ENCODE results near the gene DNAH2. TPM values are rescaled to one million over a fixed set of nuclear protein-coding genes. Genes with fewer than 3 reads are reported as not detected.

Gene DNAH2
- polyA plus RNA-seq, 2 donors: 0.06 to 0.10 TPM

DNA sequence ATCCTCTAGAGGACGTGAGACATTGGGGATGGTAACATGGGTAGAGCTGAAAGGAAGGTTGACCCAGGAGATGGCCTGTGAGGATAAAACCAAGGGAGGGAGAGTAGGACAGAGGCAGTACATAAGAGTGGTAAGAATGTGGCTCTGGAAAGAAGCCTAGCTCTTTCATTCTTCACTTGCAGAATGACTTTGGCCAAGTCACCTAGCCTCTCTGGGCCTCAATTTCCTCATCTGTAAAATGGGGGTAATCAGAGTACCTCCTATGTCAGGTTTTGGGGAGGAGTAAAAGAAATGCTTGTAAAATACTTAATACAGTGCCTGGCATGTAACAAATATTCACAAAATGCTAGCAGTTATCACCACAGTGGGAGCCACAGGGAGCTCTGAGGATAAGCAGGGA is 123.3 kb downstream of the DNAH2 start:
- Histone ChIP-seq H3K9me3 (ENCODE audit: control insufficient read depth in 2 of 2, insufficient read depth in 1 of 2, low read depth in 1 of 2, low read length in 1 of 2) (no peaks in the 10 kb centered on the region), H3K4me1 (ENCODE audit: control insufficient read depth in 2 of 2, insufficient read depth in 2 of 2, low read length in 1 of 2) (peaks cover 11 to 25% of the 10 kb centered on the region in 2 donors), H3K27ac (ENCODE audit: low read depth in 2 of 2, low read length in 1 of 2) (peak overlapping the region; percentile 98 to 100), H3K36me3 (ENCODE audit: control insufficient read depth in 2 of 2, insufficient read depth in 2 of 2, low read length in 1 of 2) (peaks cover 0 to 4% of the 10 kb centered on the region in 2 donors), H3K4me3 (ENCODE audit: low read depth in 1 of 2, low read length in 2 of 2) (no peak overlapping the region), H3K27me3 (ENCODE audit: control insufficient read depth in 1 of 2, insufficient read depth in 2 of 2, low read length in 2 of 2) (no peaks in the 10 kb centered on the region)
- 64 to 67% methylated on average over 1 of the region's 1 CpG for WGBS, 2 donors

DNA sequence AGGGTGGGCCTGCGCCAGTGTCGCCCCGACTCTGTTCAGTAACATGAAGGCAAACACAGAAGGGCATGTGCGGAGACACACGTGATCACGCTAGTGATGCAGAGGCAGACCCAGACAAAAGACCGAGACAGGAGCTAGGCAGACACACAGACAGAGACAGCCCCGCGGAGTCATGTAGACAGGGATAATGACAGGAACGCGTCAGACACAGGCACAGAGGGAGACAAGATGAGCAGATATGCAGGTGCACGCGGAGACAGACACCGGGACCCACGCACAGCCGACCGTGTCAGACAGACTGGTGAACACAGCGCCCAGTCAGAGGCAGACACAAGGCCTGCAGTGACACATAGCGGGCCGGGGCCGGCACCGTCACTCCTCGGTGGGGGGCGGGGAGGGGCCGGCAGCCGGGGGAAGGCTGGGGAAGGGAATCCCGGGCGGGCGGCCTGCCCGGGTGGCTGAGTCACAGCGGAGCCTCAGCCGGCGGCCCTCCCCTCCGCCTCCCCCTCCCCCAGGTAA is 123.9 kb downstream of the DNAH2 start:
- Histone ChIP-seq H3K27me3 (ENCODE audit: control insufficient read depth in 1 of 2, insufficient read depth in 2 of 2, low read length in 2 of 2) (no peaks in the 10 kb centered on the region), H3K36me3 (ENCODE audit: control insufficient read depth in 2 of 2, insufficient read depth in 2 of 2, low read length in 1 of 2) (peaks cover 0 to 8% of the 10 kb centered on the region in 2 donors), H3K4me1 (ENCODE audit: control insufficient read depth in 2 of 2, insufficient read depth in 2 of 2, low read length in 1 of 2) (peaks cover 11 to 25% of the 10 kb centered on the region in 2 donors), H3K4me3 (ENCODE audit: low read depth in 1 of 2, low read length in 2 of 2) (peak overlapping the region; percentile 46 to 67), H3K27ac (ENCODE audit: low read depth in 2 of 2, low read length in 1 of 2) (peak overlapping the region; percentile 98 to 100), H3K9me3 (ENCODE audit: control insufficient read depth in 2 of 2, insufficient read depth in 1 of 2, low read depth in 1 of 2, low read length in 1 of 2) (no peaks in the 10 kb centered on the region)
- 2 to 3% methylated on average over 25 to 34 of the region's 34 CpGs for WGBS, 2 donors

DNA sequence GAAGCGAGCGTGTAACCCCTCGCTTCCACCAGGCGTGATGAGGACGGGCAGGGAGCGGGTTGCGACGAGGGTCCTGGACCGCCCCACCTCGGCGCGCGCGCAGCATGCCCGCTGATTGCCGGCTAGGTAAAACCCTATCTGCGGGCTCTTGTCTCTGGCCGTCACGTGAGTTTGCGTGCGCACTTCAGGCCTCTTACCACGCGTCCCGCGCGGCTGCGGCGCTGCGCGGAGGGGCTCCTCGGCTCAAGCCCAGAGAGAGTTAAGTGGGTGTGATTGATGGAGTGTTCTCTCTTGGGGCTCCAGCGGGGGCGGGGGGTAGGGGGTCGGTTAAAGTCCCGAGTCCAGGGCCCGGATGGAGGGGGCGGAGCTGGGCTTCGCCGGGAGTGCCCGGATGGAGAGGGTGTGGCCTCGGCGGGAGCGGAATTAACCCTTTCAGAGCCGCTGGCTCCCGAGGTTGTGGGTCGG is 124.4 kb downstream of the DNAH2 start:
- Histone ChIP-seq H3K4me1 (ENCODE audit: control insufficient read depth in 2 of 2, insufficient read depth in 2 of 2, low read length in 1 of 2) (peaks cover 11 to 23% of the 10 kb centered on the region in 2 donors), H3K9me3 (ENCODE audit: control insufficient read depth in 2 of 2, insufficient read depth in 1 of 2, low read depth in 1 of 2, low read length in 1 of 2) (no peaks in the 10 kb centered on the region)

DNA sequence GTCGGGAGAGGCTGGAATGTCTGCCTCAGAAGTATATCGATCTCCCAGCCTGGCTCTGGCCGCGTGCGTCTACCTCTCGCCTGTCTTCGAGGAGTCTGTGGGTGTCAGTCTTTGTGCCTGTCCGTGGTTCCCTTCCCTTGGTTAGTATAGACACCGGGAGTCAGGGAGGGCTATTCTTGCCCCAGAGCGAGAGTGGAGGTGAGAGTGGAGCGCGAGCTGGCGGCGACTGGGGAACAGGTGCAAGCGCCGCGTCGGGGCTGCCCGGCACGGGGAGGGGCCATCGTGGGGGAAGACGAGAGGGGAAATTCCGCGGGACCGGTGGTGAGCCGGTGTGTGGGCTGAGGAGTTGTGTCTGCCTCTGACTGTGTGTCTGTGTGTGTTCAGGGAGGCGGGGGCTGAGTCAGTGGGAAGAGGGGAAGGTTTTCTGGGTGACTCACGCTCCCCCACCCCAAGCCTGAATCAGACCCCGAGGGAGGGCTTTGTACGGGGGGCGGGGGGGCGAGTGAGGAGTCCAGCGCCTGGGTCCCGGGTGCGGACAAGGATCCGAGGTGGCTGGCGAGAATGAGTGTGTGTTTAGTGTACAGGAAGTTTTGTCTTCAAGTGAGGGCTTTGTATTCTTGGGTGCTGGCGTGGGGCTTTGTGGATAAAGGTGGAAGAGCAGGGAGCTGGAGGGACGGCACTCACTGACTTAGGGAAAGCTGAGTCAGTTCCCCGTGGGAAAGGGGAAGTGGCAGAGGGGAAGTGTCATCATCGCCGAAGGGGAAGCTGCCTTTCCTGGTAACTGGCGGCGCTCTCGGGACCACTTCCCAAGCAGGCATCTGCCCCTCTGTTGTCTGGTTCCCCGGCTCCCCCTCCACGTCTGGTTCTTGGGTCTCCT is 125.1 kb downstream of the DNAH2 start:
- WGBS, 2 donors: 0% methylated on average over 47 of the region's 47 CpGs
- peak overlapping the region; percentile 46 to 67 for H3K4me3 ChIP-seq (ENCODE audit: low read depth in 1 of 2, low read length in 2 of 2)
- H3K36me3 ChIP-seq (ENCODE audit: control insufficient read depth in 2 of 2, insufficient read depth in 2 of 2, low read length in 1 of 2): peaks cover 0 to 17% of the 10 kb centered on the region in 2 donors
- no peaks in the 10 kb centered on the region for H3K27me3 ChIP-seq (ENCODE audit: control insufficient read depth in 1 of 2, insufficient read depth in 2 of 2, low read length in 2 of 2)
- H3K9me3 ChIP-seq (ENCODE audit: control insufficient read depth in 2 of 2, insufficient read depth in 1 of 2, low read depth in 1 of 2, low read length in 1 of 2): no peaks in the 10 kb centered on the region
- H3K4me1 ChIP-seq (ENCODE audit: control insufficient read depth in 2 of 2, insufficient read depth in 2 of 2, low read length in 1 of 2): peaks cover 11 to 23% of the 10 kb centered on the region in 2 donors
- peak overlapping the region; percentile 98 to 100 for H3K27ac ChIP-seq (ENCODE audit: low read depth in 2 of 2, low read length in 1 of 2)

More for the DNA sequence above, 124.4 kb downstream of the DNAH2 start:
- Histone ChIP-seq H3K27me3 (ENCODE audit: control insufficient read depth in 1 of 2, insufficient read depth in 2 of 2, low read length in 2 of 2) (no peaks in the 10 kb centered on the region), H3K36me3 (ENCODE audit: control insufficient read depth in 2 of 2, insufficient read depth in 2 of 2, low read length in 1 of 2) (peaks cover 0 to 12% of the 10 kb centered on the region in 2 donors), H3K27ac (ENCODE audit: low read depth in 2 of 2, low read length in 1 of 2) (peak overlapping the region; percentile 98 to 100), H3K4me3 (ENCODE audit: low read depth in 1 of 2, low read length in 2 of 2) (peak overlapping the region; percentile 46 to 67)
- 0 to 1% methylated on average over 44 to 46 of the region's 46 CpGs for WGBS, 2 donors

DNA sequence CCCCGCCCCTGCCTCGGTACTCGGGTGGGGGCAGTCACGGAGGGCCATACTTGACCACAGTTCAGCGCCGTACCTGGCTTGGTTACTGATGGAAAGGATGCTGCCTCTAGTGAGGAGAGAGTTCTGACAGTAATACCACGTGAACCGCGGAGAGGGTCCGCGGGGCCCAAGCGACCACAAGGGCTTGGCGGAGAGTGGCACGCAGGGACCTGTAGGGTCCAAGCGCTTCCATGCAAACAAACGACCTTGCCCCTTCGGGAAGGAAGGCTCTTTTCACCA is 125.7 kb downstream of the DNAH2 start:
- Histone ChIP-seq H3K27ac (ENCODE audit: low read depth in 2 of 2, low read length in 1 of 2) (peak overlapping the region; percentile 98 to 100), H3K9me3 (ENCODE audit: control insufficient read depth in 2 of 2, insufficient read depth in 1 of 2, low read depth in 1 of 2, low read length in 1 of 2) (no peaks in the 10 kb centered on the region), H3K27me3 (ENCODE audit: control insufficient read depth in 1 of 2, insufficient read depth in 2 of 2, low read length in 2 of 2) (no peaks in the 10 kb centered on the region), H3K4me3 (ENCODE audit: low read depth in 1 of 2, low read length in 2 of 2) (peak overlapping the region; percentile 46 to 67), H3K4me1 (ENCODE audit: control insufficient read depth in 2 of 2, insufficient read depth in 2 of 2, low read length in 1 of 2) (peaks cover 11 to 23% of the 10 kb centered on the region in 2 donors), H3K36me3 (ENCODE audit: control insufficient read depth in 2 of 2, insufficient read depth in 2 of 2, low read length in 1 of 2) (peaks cover 0 to 20% of the 10 kb centered on the region in 2 donors)
- 0 to 1% methylated on average over 17 of the region's 17 CpGs for whole genome bisulfite sequencing, 2 donors

DNA sequence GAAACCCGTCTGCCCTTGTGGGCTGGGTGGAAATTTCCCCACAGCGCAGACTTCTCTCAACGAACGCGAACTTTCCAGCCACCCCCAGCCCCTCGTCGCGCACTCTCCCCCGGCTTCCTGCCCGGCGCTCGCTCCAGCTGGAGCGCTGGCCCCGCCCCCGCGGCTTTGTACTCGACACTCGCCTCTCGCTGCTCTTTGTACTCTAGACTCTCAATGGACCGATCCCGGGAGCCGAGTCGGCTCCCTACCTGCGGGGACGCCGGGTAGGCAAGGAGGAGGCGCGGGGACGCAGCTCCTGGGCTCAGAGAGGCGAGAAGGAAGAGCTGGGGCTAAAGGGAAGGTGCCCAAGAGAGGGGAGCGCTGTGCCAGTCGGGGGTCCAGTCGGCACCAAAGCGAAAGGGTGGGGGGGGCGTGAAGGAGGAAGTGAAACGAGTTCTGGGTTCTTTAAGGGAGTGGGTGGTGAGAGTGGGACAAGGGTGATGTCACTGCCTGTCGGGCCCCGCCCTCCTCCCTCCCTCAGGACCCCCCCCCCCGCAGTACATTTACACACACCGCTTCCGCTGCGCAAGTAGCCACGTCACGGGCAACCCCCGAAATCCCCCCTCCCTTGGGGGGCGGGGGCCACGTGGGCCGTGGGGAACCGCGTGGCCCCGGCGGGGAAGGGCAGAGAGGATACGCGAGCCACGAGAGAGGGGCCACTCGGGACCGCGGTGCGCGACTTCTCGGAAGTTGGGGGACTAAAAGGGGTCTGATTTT is 126.2 kb downstream of the DNAH2 start:
- Histone ChIP-seq H3K36me3 (ENCODE audit: control insufficient read depth in 2 of 2, insufficient read depth in 2 of 2, low read length in 1 of 2) (peaks cover 0 to 25% of the 10 kb centered on the region in 2 donors), H3K4me1 (ENCODE audit: control insufficient read depth in 2 of 2, insufficient read depth in 2 of 2, low read length in 1 of 2) (peaks cover 9 to 19% of the 10 kb centered on the region in 2 donors), H3K4me3 (ENCODE audit: low read depth in 1 of 2, low read length in 2 of 2) (peak overlapping the region; percentile 46 to 67), H3K9me3 (ENCODE audit: control insufficient read depth in 2 of 2, insufficient read depth in 1 of 2, low read depth in 1 of 2, low read length in 1 of 2) (no peaks in the 10 kb centered on the region), H3K27ac (ENCODE audit: low read depth in 2 of 2, low read length in 1 of 2) (peak overlapping the region; percentile 98 to 100), H3K27me3 (ENCODE audit: control insufficient read depth in 1 of 2, insufficient read depth in 2 of 2, low read length in 2 of 2) (no peaks in the 10 kb centered on the region)
- WGBS, 2 donors: 1% methylated on average over 54 to 61 of the region's 61 CpGs

DNA sequence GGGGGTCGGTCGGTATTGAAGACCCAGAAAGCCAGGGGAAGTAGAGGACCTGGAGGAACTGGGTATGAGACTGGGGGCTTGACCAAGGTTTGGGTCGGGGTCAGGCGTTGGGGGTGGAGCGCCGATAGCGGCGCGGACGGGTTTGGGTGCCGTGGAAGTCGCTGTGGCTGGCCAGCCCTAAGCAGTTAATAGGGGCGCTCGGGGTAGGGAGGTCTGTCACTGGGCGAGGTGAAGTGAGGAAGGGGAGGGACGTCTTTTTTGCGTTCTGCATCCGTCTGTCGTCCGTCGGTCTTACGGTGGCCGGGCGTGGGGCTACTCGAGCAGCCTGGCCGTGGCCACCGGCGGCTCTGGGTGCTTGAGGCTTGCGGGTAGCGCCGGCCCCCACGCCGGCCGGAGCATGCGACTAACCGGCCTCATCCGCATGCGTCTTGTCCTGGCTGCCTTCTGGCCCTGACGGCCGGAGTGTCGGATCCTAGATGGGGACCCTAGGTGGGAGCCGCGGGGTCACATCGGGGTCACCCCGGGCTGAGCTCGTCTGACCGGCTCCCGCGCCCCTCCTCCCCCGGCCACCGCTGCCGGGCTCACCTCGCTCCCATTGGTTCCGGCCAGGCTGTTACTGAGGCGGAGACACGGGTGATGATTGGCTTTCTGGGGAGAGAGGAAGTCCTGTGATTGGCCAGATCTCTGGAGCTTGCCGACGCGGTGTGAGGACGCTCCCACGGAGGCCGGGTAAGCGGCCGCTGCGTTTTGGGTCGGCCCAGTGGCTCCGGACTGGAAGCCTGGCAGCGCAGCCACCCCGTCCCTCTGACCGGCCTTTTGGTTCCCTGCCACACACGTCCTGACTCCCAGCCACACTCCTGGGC is 127.0 kb downstream of the DNAH2 start:
- WGBS, 2 donors: 0 to 1% methylated on average over 63 to 71 of the region's 71 CpGs
- Histone ChIP-seq H3K4me3 (ENCODE audit: low read depth in 1 of 2, low read length in 2 of 2) (peak overlapping the region; percentile 46 to 67), H3K36me3 (ENCODE audit: control insufficient read depth in 2 of 2, insufficient read depth in 2 of 2, low read length in 1 of 2) (peaks cover 3 to 32% of the 10 kb centered on the region in 2 donors), H3K9me3 (ENCODE audit: control insufficient read depth in 2 of 2, insufficient read depth in 1 of 2, low read depth in 1 of 2, low read length in 1 of 2) (no peaks in the 10 kb centered on the region), H3K27ac (ENCODE audit: low read depth in 2 of 2, low read length in 1 of 2) (peak overlapping the region; percentile 98 to 100), H3K27me3 (ENCODE audit: control insufficient read depth in 1 of 2, insufficient read depth in 2 of 2, low read length in 2 of 2) (no peaks in the 10 kb centered on the region), H3K4me1 (ENCODE audit: control insufficient read depth in 2 of 2, insufficient read depth in 2 of 2, low read length in 1 of 2) (peaks cover 2 to 11% of the 10 kb centered on the region in 2 donors)

DNA sequence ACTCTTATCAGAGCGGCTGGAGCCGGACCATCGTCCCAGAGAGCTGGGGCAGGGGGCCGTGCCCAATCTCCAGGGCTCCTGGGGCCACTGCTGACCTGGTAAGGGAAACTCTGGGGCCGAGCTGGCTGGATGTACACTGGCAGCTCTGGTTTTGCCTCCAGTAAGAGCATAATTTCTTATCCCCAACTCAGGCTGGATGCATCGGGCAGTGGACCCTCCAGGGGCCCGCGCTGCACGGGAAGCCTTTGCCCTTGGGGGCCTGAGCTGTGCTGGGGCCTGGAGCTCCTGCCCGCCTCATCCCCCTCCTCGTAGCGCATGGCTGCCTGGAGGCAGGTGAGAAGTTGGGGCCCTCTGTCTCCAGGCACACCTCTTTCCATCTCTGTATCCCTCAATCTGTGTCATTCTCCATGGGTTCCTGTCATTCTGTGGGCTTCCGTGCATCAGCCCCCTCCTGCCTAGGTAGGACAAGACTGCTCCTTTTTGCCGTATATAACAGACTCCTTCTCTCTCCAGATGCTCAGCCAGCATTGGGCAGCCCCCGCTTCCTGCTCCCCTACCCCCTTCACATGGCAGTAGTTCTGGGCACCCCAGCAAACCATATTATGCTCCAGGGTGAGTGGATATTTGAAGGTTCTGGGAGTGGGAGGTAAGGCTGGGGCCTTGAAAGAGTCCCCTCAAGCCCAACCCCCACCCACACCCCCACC is 128.0 kb downstream of the DNAH2 start:
- peak overlapping the region in 1 of 2 donors; percentile 46 for H3K4me3 ChIP-seq (ENCODE audit: low read depth in 1 of 2, low read length in 2 of 2)
- H3K36me3 ChIP-seq (ENCODE audit: control insufficient read depth in 2 of 2, insufficient read depth in 2 of 2, low read length in 1 of 2): peaks cover 6 to 38% of the 10 kb centered on the region in 2 donors
- peak overlapping the region; percentile 86 to 100 for H3K27ac ChIP-seq (ENCODE audit: low read depth in 2 of 2, low read length in 1 of 2)
- no peaks in the 10 kb centered on the region for H3K9me3 ChIP-seq (ENCODE audit: control insufficient read depth in 2 of 2, insufficient read depth in 1 of 2, low read depth in 1 of 2, low read length in 1 of 2)
- H3K27me3 ChIP-seq (ENCODE audit: control insufficient read depth in 1 of 2, insufficient read depth in 2 of 2, low read length in 2 of 2): no peaks in the 10 kb centered on the region
- 75 to 78% methylated on average over 15 of the region's 15 CpGs for WGBS, 2 donors
- peaks cover 2 to 10% of the 10 kb centered on the region in 2 donors for H3K4me1 ChIP-seq (ENCODE audit: control insufficient read depth in 2 of 2, insufficient read depth in 2 of 2, low read length in 1 of 2)

Measured in esophagus (tissue), 2 donors.